Transverse colon (tissue), 4 donors: ENCODE results near the gene RHBDD1. TPM values are rescaled to one million over a fixed set of nuclear protein-coding genes. Genes with fewer than 3 reads are reported as not detected.

Experiments
- DNase-seq: peaks from one replicate; pipeline ENCODE4 v3.0.0-alpha.2; 2019
- H3K27ac ChIP-seq, 4 donors: fragments of 200-600 bp; sonication (generic); 2 replicates each; pipeline ENCODE4 v1.5.1; 2016 to 2018; ENCODE audit warnings: inconsistent platforms in 4 of 4
- H3K27me3 ChIP-seq: fragments of 200-600 bp; sonication (generic); 2 replicates; pipeline ENCODE4 v1.5.1; 2017; ENCODE audit warnings: inconsistent platforms
- H3K36me3 ChIP-seq, 4 donors: fragments of 200-600 bp; sonication (generic); 2 replicates each; pipeline ENCODE4 v1.5.1; 2017 to 2019; ENCODE audit warnings: inconsistent platforms in 4 of 4
- H3K4me1 ChIP-seq, 4 donors: fragments of 200-600 bp; sonication (generic); 2 replicates each; pipeline ENCODE4 v1.5.1; 2017 to 2020; ENCODE audit warnings: inconsistent platforms in 4 of 4
- H3K4me3 ChIP-seq, 4 donors: fragments of 200-600 bp; sonication (generic); 1 replicate in 1 of 4; 2 replicates in 3 of 4; pipeline versions ENCODE4 v1.5.1 to v1.6.1; 2017 to 2019; ENCODE audit warnings: inconsistent platforms in 4 of 4
- H3K9me3 ChIP-seq, 2 donors: fragments of 200-600 bp; sonication (generic); 2 replicates each; pipeline ENCODE4 v1.5.1; 2017 to 2019; ENCODE audit warnings: inconsistent platforms in 2 of 2
- CTCF ChIP-seq, 5 experiments: fragments of 200-600 bp in 3 of 5; fragments of 450-650 bp in 2 of 5; sonication (generic) in 3 of 5; IDR thresholded peaks; 1 replicate in 2 of 5; 2 replicates in 3 of 5; pipeline ENCODE4 v1.5.1; 2016 to 2017; ENCODE audit warnings: antibody characterized with exemption in 5 of 5, inconsistent platforms in 3 of 5, mild to moderate bottlenecking in 2 of 5, moderate library complexity in 1 of 5
- EP300 ChIP-seq: sonication (generic); formaldehyde crosslinking; IDR thresholded peaks from one replicate; pipeline ENCODE4 v1.6.1; 2017; ENCODE audit warnings: antibody characterized with exemption, low read depth
- POLR2A ChIP-seq: fragments of 450-650 bp; IDR thresholded peaks from one replicate; pipeline ENCODE4 v1.6.1; 2016; ENCODE audit warnings: antibody characterized with exemption, mild to moderate bottlenecking, moderate library complexity
- POLR2AphosphoS5 ChIP-seq, 3 donors: sonication (generic); formaldehyde crosslinking; IDR thresholded peaks; one replicate each; pipeline ENCODE4 v1.6.1; 2016; ENCODE audit warnings: antibody characterized with exemption in 3 of 3
- WGBS, 2 donors: methylation state at CpG; one replicate each; pipeline ENCODE4 v1.1.5; 2018; ENCODE audit warnings: low coverage in 1 of 2; 5-methylcytosine and 5-hydroxymethylcytosine counted together
- in situ Hi-C, 4 donors: fragments of 200-750 bp; cut with MboI; loops; one replicate each; pipeline versions ENCODE4 v1.15.0 to v1.15.1; 2017; ENCODE audit warnings: low sequenced_read_pairs in 3 of 4, low pct_ligation_motif_present in 1 of 4, low pct_unique_long_range_greater_than_20kb in 1 of 4
- intact Hi-C: fragments of 100-400 bp; cut with DNase I; formaldehyde crosslinking; loops from one replicate; pipeline ENCODE4 v1.15.1; 2023; ENCODE audit warnings: low total_unique reads
- total RNA-seq, 4 donors: library from RNA; depleted of rRNA; stranded (reverse); fragments of >200 nt; gene quantifications; one replicate each; pipeline ENCODE4 v1.1.0, GENCODE V29; 2016

The RHBDD1 gene
- total RNA-seq, 4 donors from 2014 or later = 11.9 to 47.5 (median 22.5) TPM

- Histone ChIP-seq H3K4me3 (no peak overlapping the region), H3K36me3 (no peaks in the 10 kb centered on the region), H3K27ac (no peak overlapping the region), H3K27me3 (no peaks in the 10 kb centered on the region), H3K4me1 (no peaks in the 10 kb centered on the region), H3K9me3 (no peaks in the 10 kb centered on the region)
- in situ Hi-C loops (no loop called here), intact Hi-C loops (no loop called here)
- DNase-seq = no peak
- no peak for TF ChIP-seq POLR2A
- TF ChIP-seq POLR2AphosphoS5 (IDR thresholded peaks at IDR 0.05) = no peak
- no peak for TF ChIP-seq CTCF (IDR thresholded peaks at IDR 0.05)
- TF ChIP-seq EP300 = no peak
- 60 to 84% methylated on average over 1 of the region's 1 CpG for WGBS, 2 donors
Measured at GRCh38 chr2:226890286-226890685, 54.4 kb downstream of the RHBDD1 start.

- Histone ChIP-seq H3K27ac (no peak overlapping the region), H3K4me1 (no peaks in the 10 kb centered on the region), H3K4me3 (no peak overlapping the region), H3K27me3 (no peaks in the 10 kb centered on the region), H3K9me3 (no peaks in the 10 kb centered on the region), H3K36me3 (no peaks in the 10 kb centered on the region)
- DNase-seq = no peak
- 83 to 100% methylated on average over 1 to 2 of the region's 2 CpGs for WGBS, 2 donors
- in situ Hi-C loops (no loop called here), intact Hi-C loops (no loop called here)
- TF ChIP-seq POLR2AphosphoS5 (IDR thresholded peaks at IDR 0.05) (no peak), CTCF (IDR thresholded peaks at IDR 0.05) (no peak), EP300 (no peak), POLR2A (no peak)
Measured at GRCh38 chr2:226891780-226892590, 56.1 kb downstream of the RHBDD1 start.

GRCh38 chr2:226892729-226893128, 56.9 kb downstream of the RHBDD1 start:
- in situ Hi-C loops = no loop called here
- Histone ChIP-seq H3K27ac (no peak overlapping the region), H3K36me3 (no peaks in the 10 kb centered on the region), H3K4me3 (no peak overlapping the region), H3K9me3 (no peaks in the 10 kb centered on the region), H3K4me1 (no peaks in the 10 kb centered on the region), H3K27me3 (no peaks in the 10 kb centered on the region)
- WGBS, 2 donors = 20 to 72% methylated on average over 1 to 3 of the region's 3 CpGs
- TF ChIP-seq POLR2AphosphoS5 (IDR thresholded peaks at IDR 0.05) = no peak
- TF ChIP-seq CTCF (IDR thresholded peaks at IDR 0.05) = no peak
- TF ChIP-seq POLR2A = no peak
- no peak for TF ChIP-seq EP300
- intact Hi-C loops = no loop called here
- no peak for DNase-seq

DNA sequence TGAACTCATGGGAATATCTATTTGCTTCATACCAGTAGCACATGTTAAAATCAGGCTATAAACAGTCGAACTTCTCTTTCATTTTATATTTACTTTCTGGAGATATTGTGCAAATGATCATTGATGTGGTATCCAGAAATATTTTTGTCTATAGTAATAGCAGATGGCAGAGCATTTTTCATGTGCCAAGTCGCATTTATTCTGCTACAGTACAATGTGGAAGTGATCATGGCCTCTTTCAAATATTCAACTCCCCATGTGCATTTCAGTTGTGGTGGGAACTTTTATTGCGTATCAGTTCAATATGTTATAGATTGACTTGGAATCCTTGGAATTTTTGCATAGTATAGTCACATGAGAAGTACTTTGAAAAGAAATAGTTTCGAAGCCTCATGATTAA, 57.4 kb downstream of the RHBDD1 start:
- H3K36me3 ChIP-seq = no peaks in the 10 kb centered on the region
- intact Hi-C loops (no loop called here), in situ Hi-C loops (no loop called here)
- no peak overlapping the region for H3K27ac ChIP-seq
- no peak for DNase-seq
- no peak for TF ChIP-seq POLR2A
- no peak for TF ChIP-seq CTCF (IDR thresholded peaks at IDR 0.05)
- TF ChIP-seq POLR2AphosphoS5 (IDR thresholded peaks at IDR 0.05) = no peak
- no peak for TF ChIP-seq EP300
- H3K4me3 ChIP-seq = no peak overlapping the region
- H3K27me3 ChIP-seq = no peaks in the 10 kb centered on the region
- no peaks in the 10 kb centered on the region for H3K9me3 ChIP-seq
- no peaks in the 10 kb centered on the region for H3K4me1 ChIP-seq
- WGBS, 2 donors = 88 to 91% methylated on average over 4 of the region's 4 CpGs
